ENCODE data around the gene MTHFD2L. TPM values are rescaled to one million over a fixed set of nuclear protein-coding genes. Genes with fewer than 3 reads are reported as not detected.

MTHFD2L gene
- total RNA-seq, 1 experiment from 2014 or later: 8.9 TPM

GRCh38 chr4:74132944-74133343 lies 25.0 kb upstream of the MTHFD2L start:
- no peaks in the 10 kb centered on the region for H3F3A ChIP-seq (ENCODE audit: insufficient read depth, low read depth)
- H3K4me3 ChIP-seq: no peak overlapping the region
- H2AFZ ChIP-seq: no peak overlapping the region
- no peaks in the 10 kb centered on the region for H3K9me2 ChIP-seq (ENCODE audit: insufficient read depth)
- no peaks in the 10 kb centered on the region for H3K4me1 ChIP-seq (replicated peaks; ENCODE audit: insufficient read depth)
- no peak overlapping the region for H3K27ac ChIP-seq
- TF ChIP-seq EZH2 (IDR thresholded peaks at IDR 0.05; ENCODE audit: low read depth): no peak
- TF ChIP-seq CTCF (conservative IDR thresholded peaks at IDR 0.05): no peak
- H3K4me2 ChIP-seq: no peak overlapping the region
- no peaks in the 10 kb centered on the region for H3K79me2 ChIP-seq (ENCODE audit: low read depth)
- no peaks in the 10 kb centered on the region for H4K20me1 ChIP-seq (ENCODE audit: insufficient read depth)
- CTCF ChIA-PET: no interaction called here
- H3K9me3 ChIP-seq (ENCODE audit: insufficient read depth, low read depth): no peaks in the 10 kb centered on the region
- no TSS peak for BruUV-seq (replicated peaks)
- POLR2A ChIA-PET (ENCODE audit: unreplicated experiment): no interaction called here
- intact Hi-C loops (cut with micrococcal nuclease; ENCODE audit: unreplicated experiment): loop anchor here (5.0 to 10.0 kb wide), 4 partner anchors 91 to 561 kb away; no protein-coding TSS in a partner anchor
- H3K27me3 ChIP-seq (ENCODE audit: insufficient read depth, low read depth): no peaks in the 10 kb centered on the region
- DNase-seq: no peak
- no peaks in the 10 kb centered on the region for H3K36me3 ChIP-seq (ENCODE audit: low read depth)

- Histone ChIP-seq H3K79me2 (ENCODE audit: low read depth) (no peaks in the 10 kb centered on the region), H3K27me3 (ENCODE audit: insufficient read depth, low read depth) (no peaks in the 10 kb centered on the region), H2AFZ (peak overlapping the region; percentile 55; the same call in 1 of the 2 replicates), H3K36me3 (ENCODE audit: low read depth) (no peaks in the 10 kb centered on the region), H4K20me1 (ENCODE audit: insufficient read depth) (no peaks in the 10 kb centered on the region), H3K4me2 (no peak overlapping the region), H3K27ac (no peak overlapping the region), H3K4me3 (no peak overlapping the region), H3F3A (ENCODE audit: insufficient read depth, low read depth) (no peaks in the 10 kb centered on the region), H3K4me1 (replicated peaks; ENCODE audit: insufficient read depth) (no peaks in the 10 kb centered on the region), H3K9me3 (ENCODE audit: insufficient read depth, low read depth) (no peaks in the 10 kb centered on the region), H3K9me2 (ENCODE audit: insufficient read depth) (no peaks in the 10 kb centered on the region)
- BruUV-seq (replicated peaks): no TSS peak
- intact Hi-C loops (cut with micrococcal nuclease; ENCODE audit: unreplicated experiment): loop anchor here (1.0 to 10.0 kb wide), 7 partner anchors 35 to 793 kb away; partner anchors contain the start of gene CXCL2
- ChIA-PET POLR2A (ENCODE audit: unreplicated experiment) (interaction anchor here (0.7 kb wide), 1 partner anchor 17 kb away, joined by 3 read pairs; no protein-coding TSS in a partner anchor), CTCF (interaction anchor here (1.1 kb wide), 1 partner anchor 269 kb away, joined by 4 read pairs; no protein-coding TSS in a partner anchor)
- DNase-seq: peak; percentile 46 to 56
- peak; percentile 81 for TF ChIP-seq CTCF (conservative IDR thresholded peaks at IDR 0.05)
- TF ChIP-seq EZH2 (IDR thresholded peaks at IDR 0.05; ENCODE audit: low read depth): no peak
These were observed 24.0 kb upstream of the MTHFD2L start for GRCh38 chr4:74133786-74134499.

- H3K9me2 ChIP-seq (ENCODE audit: insufficient read depth): no peaks in the 10 kb centered on the region
- H3K9me3 ChIP-seq (ENCODE audit: insufficient read depth, low read depth): no peaks in the 10 kb centered on the region
- no peaks in the 10 kb centered on the region for H3K79me2 ChIP-seq (ENCODE audit: low read depth)
- no peaks in the 10 kb centered on the region for H4K20me1 ChIP-seq (ENCODE audit: insufficient read depth)
- H3K27me3 ChIP-seq (ENCODE audit: insufficient read depth, low read depth): no peaks in the 10 kb centered on the region
- POLR2A ChIA-PET (ENCODE audit: unreplicated experiment): interaction anchor here (0.7 kb wide), 1 partner anchor 17 kb away, joined by 3 read pairs; no protein-coding TSS in a partner anchor
- no peak overlapping the region; the same call in 1 of the 2 replicates for H2AFZ ChIP-seq
- no TSS peak for BruUV-seq (replicated peaks)
- no peak overlapping the region for H3K4me3 ChIP-seq
- no peak overlapping the region for H3K27ac ChIP-seq
- H3F3A ChIP-seq (ENCODE audit: insufficient read depth, low read depth): no peaks in the 10 kb centered on the region
- H3K4me2 ChIP-seq: no peak overlapping the region
- intact Hi-C loops (cut with micrococcal nuclease; ENCODE audit: unreplicated experiment): loop anchor here (1.0 to 10.0 kb wide), 7 partner anchors 35 to 793 kb away; partner anchors contain the start of gene CXCL2
- no peaks in the 10 kb centered on the region for H3K36me3 ChIP-seq (ENCODE audit: low read depth)
- CTCF ChIA-PET: interaction anchor here (1.1 kb wide), 1 partner anchor 270 kb away, joined by 4 read pairs; no protein-coding TSS in a partner anchor
- TF ChIP-seq EZH2 (IDR thresholded peaks at IDR 0.05; ENCODE audit: low read depth) (no peak), CTCF (conservative IDR thresholded peaks at IDR 0.05) (no peak)
- H3K4me1 ChIP-seq (replicated peaks; ENCODE audit: insufficient read depth): no peaks in the 10 kb centered on the region
- no peak for DNase-seq
These were observed 23.4 kb upstream of the MTHFD2L start for GRCh38 chr4:74134500-74134852.
